CD14-positive monocyte (primary cell): Measurements from ENCODE around the gene IQCF5. TPM values are rescaled to one million over a fixed set of nuclear protein-coding genes. Genes with fewer than 3 reads are reported as not detected.

Source experiments
- DNase-seq, 3 donors: peaks; one replicate each; pipeline ENCODE4 v3.0.0-alpha.2; 2011 to 2022
- H2AFZ ChIP-seq: 2 replicates; pipeline ENCODE4 v1.6.0; 2012; ENCODE audit warnings: mild to moderate bottlenecking, low read depth, low read length, inconsistent platforms; ENCODE audit not compliant: insufficient read depth, poor library complexity, severe bottlenecking
- H3K27ac ChIP-seq, 2 donors: 1 replicate in 1 of 2; 2 replicates in 1 of 2; pipeline ENCODE4 v1.5.1; 2012 to 2013; ENCODE audit warnings: low read length in 2 of 2, control low read depth in 1 of 2, inconsistent platforms in 1 of 2, low read depth in 1 of 2, mild to moderate bottlenecking in 1 of 2
- H3K27me3 ChIP-seq, 2 donors: one replicate each; pipeline versions ENCODE4 v1.6.0 to v1.6.1; 2011 to 2013; ENCODE audit warnings: low read length in 2 of 2; ENCODE audit not compliant: control insufficient read depth in 2 of 2, insufficient read depth in 2 of 2
- H3K36me3 ChIP-seq, 2 donors: replicated peaks in 1 of 2; 1 replicate in 1 of 2; 2 replicates in 1 of 2; pipeline versions ENCODE4 v1.5.1 to v1.6.1; 2012 to 2013; ENCODE audit warnings: low read length in 2 of 2, control low read depth in 1 of 2, inconsistent platforms in 1 of 2, mild to moderate bottlenecking in 1 of 2; ENCODE audit not compliant: insufficient read depth in 2 of 2, control insufficient read depth in 1 of 2
- H3K4me1 ChIP-seq, 2 donors: 1 replicate in 1 of 2; 2 replicates in 1 of 2; pipeline versions ENCODE4 v1.5.1 to v1.6.1; 2012 to 2013; ENCODE audit warnings: low read length in 2 of 2, control low read depth in 1 of 2, inconsistent platforms in 1 of 2, mild to moderate bottlenecking in 1 of 2, moderate library complexity in 1 of 2; ENCODE audit not compliant: insufficient read depth in 2 of 2, control insufficient read depth in 1 of 2
- H3K4me2 ChIP-seq: replicated peaks from 2 replicates; pipeline ENCODE3; 2012; ENCODE audit warnings: low read length, moderate library complexity, mild to moderate bottlenecking; ENCODE audit not compliant: poor library complexity, severe bottlenecking; ENCODE audit errors: extremely low read depth
- H3K4me3 ChIP-seq, 3 experiments: fragments of 200-600 bp in 1 of 3; sonication (generic) in 1 of 3; replicated peaks in 1 of 3; 1 replicate in 2 of 3; 2 replicates in 1 of 3; pipeline ENCODE4 v1.5.1; 2011 to 2013; ENCODE audit warnings: low read length in 3 of 3, mild to moderate bottlenecking in 3 of 3, control low read depth in 2 of 3, low read depth in 2 of 3, inconsistent platforms in 1 of 3, moderate library complexity in 1 of 3
- H3K79me2 ChIP-seq: 2 replicates; pipeline ENCODE4 v1.6.0; 2012; ENCODE audit warnings: mild to moderate bottlenecking, control low read depth, inconsistent platforms, low read length, moderate library complexity; ENCODE audit not compliant: insufficient read depth
- H3K9ac ChIP-seq: 2 replicates; pipeline ENCODE4 v1.6.0; 2017; ENCODE audit warnings: low read length, mild to moderate bottlenecking; ENCODE audit not compliant: insufficient read depth, poor library complexity, severe bottlenecking
- H3K9me3 ChIP-seq, 2 donors: replicated peaks in 1 of 2; 1 replicate in 1 of 2; 2 replicates in 1 of 2; pipeline versions ENCODE4 v1.5.1 to v1.6.1; 2012 to 2013; ENCODE audit warnings: low read length in 2 of 2, control low read depth in 1 of 2; ENCODE audit not compliant: control insufficient read depth in 1 of 2, insufficient read depth in 1 of 2
- H4K20me1 ChIP-seq: 2 replicates; pipeline ENCODE4 v1.6.0; 2012; ENCODE audit warnings: mild to moderate bottlenecking, low read length, control low read depth, moderate library complexity; ENCODE audit not compliant: insufficient read depth
- H3K27ac Mint-ChIP-seq, 7 donors: one replicate each; pipeline ENCODE4 v1.8.0; 2020; ENCODE audit warnings: mild to moderate bottlenecking in 7 of 7, mixed read lengths in 7 of 7, moderate library complexity in 6 of 7, inconsistent platforms in 2 of 7
- H3K27me3 Mint-ChIP-seq, 3 donors: one replicate each; pipeline ENCODE4 v1.8.0; 2021 to 2022; ENCODE audit warnings: low read depth in 3 of 3, mild to moderate bottlenecking in 3 of 3, mixed read lengths in 3 of 3, moderate library complexity in 3 of 3, inconsistent platforms in 1 of 3
- H3K36me3 Mint-ChIP-seq, 2 donors: one replicate each; pipeline ENCODE4 v1.8.0; 2020; ENCODE audit warnings: mixed read lengths in 2 of 2, inconsistent platforms in 1 of 2, mild to moderate bottlenecking in 1 of 2
- H3K4me1 Mint-ChIP-seq: one replicate; pipeline ENCODE4 v1.8.0; 2020; ENCODE audit warnings: mild to moderate bottlenecking, mixed read lengths
- H3K4me3 Mint-ChIP-seq, 2 donors: one replicate each; pipeline ENCODE4 v1.8.0; 2020; ENCODE audit warnings: mild to moderate bottlenecking in 2 of 2, mixed read lengths in 2 of 2, moderate library complexity in 1 of 2
- H3K9me3 Mint-ChIP-seq, 7 donors: one replicate each; pipeline ENCODE4 v1.8.0; 2020 to 2022; ENCODE audit warnings: mixed read lengths in 7 of 7, mild to moderate bottlenecking in 6 of 7, moderate library complexity in 6 of 7, inconsistent platforms in 2 of 7
- WGBS: methylation state at CpG from one replicate; pipeline ENCODE4 v1.1.5; 2013; ENCODE audit warnings: missing lambda C conversion rate; ENCODE audit not compliant: insufficient coverage; 5-methylcytosine and 5-hydroxymethylcytosine counted together
- intact Hi-C, 2 donors: fragments of 100-400 bp; cut with micrococcal nuclease; formaldehyde crosslinking; loops; one replicate each; pipeline versions ENCODE4 v1.15.0 to v1.15.1; 2023
- polyA plus RNA-seq, 3 donors: library from polyadenylated mRNA; depleted of rRNA in 1 of 3; unstranded in 2 of 3; stranded (reverse) in 1 of 3; fragments of 300-500 nt in 2 of 3; fragments of >200 nt in 1 of 3; fragmentation: Illumina TruSeq in 2 of 3; gene quantifications; 1 replicate in 2 of 3; 2 replicates in 1 of 3; pipeline ENCODE4 v1.2.3, GENCODE V29; 2012 to 2021
- TF ChIP-seq, protein P1 (sequence below): fragments of 200-600 bp; IDR thresholded peaks from one replicate; pipeline ENCODE4 v1.8.0; 2022; ENCODE audit warnings: antibody characterized with exemption, mild to moderate bottlenecking

Gene IQCF5
- polyA plus RNA-seq, 3 donors = not detected

DNA sequence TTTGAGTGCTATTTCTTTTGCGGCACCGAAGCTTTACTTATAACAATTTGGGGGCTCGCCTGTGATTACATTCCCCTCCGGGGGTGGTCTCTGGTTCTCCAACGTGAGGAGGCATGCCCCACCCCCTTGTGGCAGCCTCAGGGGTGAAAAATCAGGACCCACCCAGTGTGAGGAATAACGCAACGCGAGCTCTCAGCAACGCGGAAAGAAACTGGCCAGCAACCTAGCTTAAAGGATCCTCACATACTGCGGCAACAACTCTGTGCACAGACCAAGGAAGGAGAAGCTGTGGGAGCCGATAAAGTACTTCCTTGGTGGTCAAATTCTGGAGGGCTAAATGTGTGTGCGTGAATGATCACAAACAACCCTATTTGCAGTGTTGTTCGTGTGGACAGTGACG lies 22.0 kb upstream of the IQCF5 start:
- Histone ChIP-seq H3K9ac (no peak overlapping the region), H3K4me2 (no peak overlapping the region), H3K36me3 (no peaks in the 10 kb centered on the region), H2AFZ (no peak overlapping the region), H3K4me3 (no peak overlapping the region), H3K27me3 (peaks cover 0 to 10% of the 10 kb centered on the region in 2 donors), H3K79me2 (no peaks in the 10 kb centered on the region), H3K4me1 (no peaks in the 10 kb centered on the region), H3K27ac (no peak overlapping the region), H4K20me1 (no peaks in the 10 kb centered on the region), H3K9me3 (no peaks in the 10 kb centered on the region)
- Mint-ChIP-seq H3K4me3 (no peak overlapping the region), H3K27ac (no peak overlapping the region), H3K36me3 (no peaks in the 10 kb centered on the region), H3K27me3 (peaks cover 14 to 32% (median 31%) of the 10 kb centered on the region in 3 donors), H3K4me1 (no peaks in the 10 kb centered on the region), H3K9me3 (peaks cover 0 to 4% (median 0%) of the 10 kb centered on the region in 7 donors)
- WGBS = 93% methylated on average over 13 of the region's 15 CpGs
- intact Hi-C loops = no loop called here
- DNase-seq = no peak
- TF ChIP-seq, protein P1, sequence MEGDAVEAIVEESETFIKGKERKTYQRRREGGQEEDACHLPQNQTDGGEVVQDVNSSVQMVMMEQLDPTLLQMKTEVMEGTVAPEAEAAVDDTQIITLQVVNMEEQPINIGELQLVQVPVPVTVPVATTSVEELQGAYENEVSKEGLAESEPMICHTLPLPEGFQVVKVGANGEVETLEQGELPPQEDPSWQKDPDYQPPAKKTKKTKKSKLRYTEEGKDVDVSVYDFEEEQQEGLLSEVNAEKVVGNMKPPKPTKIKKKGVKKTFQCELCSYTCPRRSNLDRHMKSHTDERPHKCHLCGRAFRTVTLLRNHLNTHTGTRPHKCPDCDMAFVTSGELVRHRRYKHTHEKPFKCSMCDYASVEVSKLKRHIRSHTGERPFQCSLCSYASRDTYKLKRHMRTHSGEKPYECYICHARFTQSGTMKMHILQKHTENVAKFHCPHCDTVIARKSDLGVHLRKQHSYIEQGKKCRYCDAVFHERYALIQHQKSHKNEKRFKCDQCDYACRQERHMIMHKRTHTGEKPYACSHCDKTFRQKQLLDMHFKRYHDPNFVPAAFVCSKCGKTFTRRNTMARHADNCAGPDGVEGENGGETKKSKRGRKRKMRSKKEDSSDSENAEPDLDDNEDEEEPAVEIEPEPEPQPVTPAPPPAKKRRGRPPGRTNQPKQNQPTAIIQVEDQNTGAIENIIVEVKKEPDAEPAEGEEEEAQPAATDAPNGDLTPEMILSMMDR = no peak

DNA sequence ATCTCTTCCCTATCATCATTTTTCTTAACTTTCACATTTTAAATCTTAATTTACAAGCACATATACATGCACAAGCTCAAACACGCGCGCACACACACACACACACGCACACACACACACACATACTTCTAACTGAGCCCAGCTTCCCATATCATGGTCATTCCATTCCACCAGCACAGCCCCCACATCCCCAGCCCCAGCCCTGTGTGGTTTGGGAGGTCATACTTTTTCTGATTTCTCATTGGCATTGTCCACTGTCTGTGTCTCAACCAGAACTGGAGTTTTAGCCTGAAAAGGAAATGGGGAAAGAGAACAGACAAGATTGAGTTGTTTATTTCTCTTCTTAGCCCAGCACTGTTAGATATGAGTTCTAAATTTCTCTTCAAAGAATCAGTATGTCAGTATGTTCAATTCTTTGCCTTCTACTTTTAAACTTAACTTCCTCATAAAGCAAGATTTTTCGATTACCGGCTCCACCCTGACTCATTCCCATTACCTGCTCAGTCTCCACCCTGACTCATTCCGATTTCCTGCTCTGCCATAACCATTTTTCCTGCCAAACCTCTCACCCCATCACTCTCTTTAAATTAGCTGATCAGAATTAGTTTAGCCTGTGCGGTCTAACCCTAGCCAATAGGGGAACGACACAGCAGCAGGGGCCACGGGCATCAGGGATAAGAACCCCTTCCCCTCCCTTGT lies 21.4 kb upstream of the IQCF5 start:
- H3K27ac ChIP-seq = no peak overlapping the region
- no peaks in the 10 kb centered on the region for H3K9me3 ChIP-seq
- Mint-ChIP-seq H3K27me3 (peaks cover 19 to 34% (median 33%) of the 10 kb centered on the region in 3 donors), H3K27ac (no peak overlapping the region), H3K4me1 (no peaks in the 10 kb centered on the region), H3K9me3 (peaks cover 0 to 4% (median 0%) of the 10 kb centered on the region in 7 donors), H3K4me3 (peak overlapping the region in 1 of 2 donors; percentile 3), H3K36me3 (no peaks in the 10 kb centered on the region)
- no peaks in the 10 kb centered on the region for H3K36me3 ChIP-seq
- intact Hi-C loops = no loop called here
- no peak overlapping the region for H3K4me2 ChIP-seq
- H3K27me3 ChIP-seq = peaks cover 0 to 10% of the 10 kb centered on the region in 2 donors
- no peak overlapping the region for H3K4me3 ChIP-seq
- 95% methylated on average over 6 of the region's 10 CpGs for WGBS
- DNase-seq = no peak
- H2AFZ ChIP-seq = no peak overlapping the region
- no peak overlapping the region for H3K9ac ChIP-seq
- no peaks in the 10 kb centered on the region for H3K4me1 ChIP-seq
- TF ChIP-seq, protein P1 = no peak
- no peaks in the 10 kb centered on the region for H4K20me1 ChIP-seq
- H3K79me2 ChIP-seq = no peaks in the 10 kb centered on the region
